ENCODE results near the gene MAP3K13.
"Not testable (repeated sequence)": the region's sequence is repeated elsewhere in the genome, so short reads cannot be mapped to it uniquely, and the experiment has no call there.

The MAP3K13 gene

GRCh38 chr3:185341616-185342458 is 21.1 kb upstream of the MAP3K13 start:
- H3K4me3 ChIP-seq (ENCODE audit: low read depth, low read length), result no peak overlapping the region
- no peak for DNase-seq (ENCODE audit: low read depth)

- no peak overlapping the region for H3K4me3 ChIP-seq (ENCODE audit: low read depth, low read length)
- DNase-seq (ENCODE audit: low read depth), result no peak
Observed at GRCh38 chr3:185342459-185343174, 20.3 kb upstream of the MAP3K13 start.

GRCh38 chr3:185347399-185347798 is 15.5 kb upstream of the MAP3K13 start:
- no peak for DNase-seq (ENCODE audit: low read depth)
- no peak overlapping the region for H3K4me3 ChIP-seq (ENCODE audit: low read depth, low read length)

- DNase-seq (ENCODE audit: low read depth), result no peak
- no peak overlapping the region for H3K4me3 ChIP-seq (ENCODE audit: low read depth, low read length)
Observed at GRCh38 chr3:185350841-185351240, 12.1 kb upstream of the MAP3K13 start.

- no peak overlapping the region for H3K4me3 ChIP-seq (ENCODE audit: low read depth, low read length)
- DNase-seq (ENCODE audit: low read depth), result peak; percentile 36
Observed at GRCh38 chr3:185351396-185351795, 11.5 kb upstream of the MAP3K13 start.

GRCh38 chr3:185353225-185353624 is 9.7 kb upstream of the MAP3K13 start:
- no peak overlapping the region for H3K4me3 ChIP-seq (ENCODE audit: low read depth, low read length)
- no peak for DNase-seq (ENCODE audit: low read depth)

GRCh38 chr3:185353823-185354614 is 8.9 kb upstream of the MAP3K13 start:
- no peak overlapping the region for H3K4me3 ChIP-seq (ENCODE audit: low read depth, low read length)
- no peak for DNase-seq (ENCODE audit: low read depth)

- DNase-seq (ENCODE audit: low read depth), result no peak
- no peak overlapping the region for H3K4me3 ChIP-seq (ENCODE audit: low read depth, low read length)
Observed at GRCh38 chr3:185356499-185356898, 6.4 kb upstream of the MAP3K13 start.

GRCh38 chr3:185361920-185362319 is 1.0 kb upstream of the MAP3K13 start:
- peak; percentile 76 for DNase-seq (ENCODE audit: low read depth)
- H3K4me3 ChIP-seq (ENCODE audit: low read depth, low read length), result no peak overlapping the region

GRCh38 chr3:185363662-185364203 is 797 bp downstream of the MAP3K13 start:
- no peak for DNase-seq (ENCODE audit: low read depth)
- H3K4me3 ChIP-seq (ENCODE audit: low read depth, low read length), result peak overlapping the region; percentile 64

- no peak overlapping the region for H3K4me3 ChIP-seq (ENCODE audit: low read depth, low read length)
- DNase-seq (ENCODE audit: low read depth), result no peak
Observed at GRCh38 chr3:185365291-185366073, 2.5 kb downstream of the MAP3K13 start.

GRCh38 chr3:185366074-185366335 is 3.1 kb downstream of the MAP3K13 start:
- H3K4me3 ChIP-seq (ENCODE audit: low read depth, low read length), result no peak overlapping the region
- DNase-seq (ENCODE audit: low read depth), result no peak

- H3K4me3 ChIP-seq (ENCODE audit: low read depth, low read length), result no peak overlapping the region
- no peak for DNase-seq (ENCODE audit: low read depth)
Observed at GRCh38 chr3:185366913-185367312, 4.0 kb downstream of the MAP3K13 start.

- DNase-seq (ENCODE audit: low read depth); H3K4me3 ChIP-seq (ENCODE audit: low read depth, low read length): not testable (repeated sequence)
Observed at GRCh38 chr3:185370349-185370748, 7.4 kb downstream of the MAP3K13 start.

- no peak for DNase-seq (ENCODE audit: low read depth)
Observed at GRCh38 chr3:185371306-185372074, 8.6 kb downstream of the MAP3K13 start.

GRCh38 chr3:185381320-185382058 is 18.6 kb downstream of the MAP3K13 start:
- DNase-seq (ENCODE audit: low read depth), result no peak
- H3K4me3 ChIP-seq (ENCODE audit: low read depth, low read length), result no peak overlapping the region

More at GRCh38 chr3:185371306-185372074, 8.6 kb downstream of the MAP3K13 start:
- H3K4me3 ChIP-seq (ENCODE audit: low read depth, low read length), result no peak overlapping the region

GRCh38 chr3:185382154-185382553 is 19.2 kb downstream of the MAP3K13 start:
- no peak for DNase-seq (ENCODE audit: low read depth)
- no peak overlapping the region for H3K4me3 ChIP-seq (ENCODE audit: low read depth, low read length)

- not testable (repeated sequence) for H3K4me3 ChIP-seq (ENCODE audit: low read depth, low read length); DNase-seq (ENCODE audit: low read depth)
Observed at GRCh38 chr3:185386515-185386914, 23.6 kb downstream of the MAP3K13 start.

Data from skeletal muscle cell (primary cell).